Smooth muscle cell (in vitro differentiated cells): Measurements from ENCODE around the gene NTM. TPM values are rescaled to one million over a fixed set of nuclear protein-coding genes. Genes with fewer than 3 reads are reported as not detected.

Source experiments
- DNase-seq: peaks from one replicate; lab custom pipeline; 2025; ENCODE audit not compliant: unreplicated experiment; lab: John Stamatoyannopoulos, UW
- H2AFZ ChIP-seq: fragments of 200-600 bp; sonication (generic); 2 replicates; pipeline ENCODE4 v1.6.0; 2016; ENCODE audit warnings: antibody characterized with exemption, low read depth, mild to moderate bottlenecking
- H3F3A ChIP-seq: fragments of 200-600 bp; sonication (generic); 2 replicates; pipeline ENCODE4 v1.6.0; 2017; ENCODE audit warnings: antibody characterized with exemption, low read depth
- H3K27ac ChIP-seq: fragments of 200-600 bp; sonication (generic); 2 replicates; pipeline ENCODE4 v1.5.1; 2016; ENCODE audit warnings: low read depth, mild to moderate bottlenecking
- H3K27me3 ChIP-seq: fragments of 200-600 bp; sonication (generic); 2 replicates; pipeline ENCODE4 v1.6.1; 2016; ENCODE audit warnings: low read depth, mild to moderate bottlenecking
- H3K36me3 ChIP-seq: fragments of 200-600 bp; sonication (generic); 2 replicates; pipeline ENCODE4 v1.5.1; 2016; ENCODE audit warnings: low read depth
- H3K4me1 ChIP-seq: fragments of 200-600 bp; sonication (generic); 2 replicates; pipeline ENCODE4 v1.5.1; 2016; ENCODE audit warnings: low read depth
- H3K4me2 ChIP-seq: fragments of 200-600 bp; sonication (generic); 2 replicates; pipeline ENCODE4 v1.6.0; 2016; ENCODE audit warnings: mild to moderate bottlenecking
- H3K4me3 ChIP-seq: fragments of 200-600 bp; sonication (generic); 2 replicates; pipeline ENCODE4 v1.5.1; 2016; ENCODE audit warnings: mild to moderate bottlenecking
- H3K79me2 ChIP-seq: fragments of 200-600 bp; sonication (generic); 2 replicates; pipeline ENCODE4 v1.6.0; 2016; ENCODE audit warnings: low read depth, mild to moderate bottlenecking
- H3K9ac ChIP-seq: fragments of 200-600 bp; sonication (generic); 2 replicates; pipeline ENCODE4 v1.6.0; 2016; ENCODE audit warnings: low read depth
- H3K9me3 ChIP-seq: fragments of 200-600 bp; sonication (generic); replicated peaks from 2 replicates; pipeline ENCODE4 v1.5.1; 2016; ENCODE audit warnings: low read depth
- H4K20me1 ChIP-seq: fragments of 200-600 bp; sonication (generic); 2 replicates; pipeline ENCODE4 v1.6.0; 2016; ENCODE audit warnings: low read depth
- WGBS: methylation state at CpG from one replicate; pipeline ENCODE4 v1.1.7; 2016; ENCODE audit warnings: low lambda C conversion rate; 5-methylcytosine and 5-hydroxymethylcytosine counted together
- polyA plus RNA-seq: library from polyadenylated mRNA; unstranded; fragments of >200 nt; fragmentation: Nextera tagmentation; extraction: Ambion mirVana; gene quantifications from 2 replicates; pipeline ENCODE4 v1.2.1, GENCODE V29; 2016
- total RNA-seq: library from RNA; depleted of rRNA; stranded (reverse); fragments of >200 nt; gene quantifications from 2 replicates; pipeline ENCODE4 v1.2.3, GENCODE V29; 2014
- TF ChIP-seq, protein P1 (sequence below): fragments of 200-600 bp; sonication (generic); IDR thresholded peaks from 2 replicates; pipeline ENCODE4 v1.5.1; 2017; ENCODE audit warnings: borderline replicate concordance, mild to moderate bottlenecking, antibody characterized with exemption; ENCODE audit not compliant: insufficient read depth, poor library complexity, severe bottlenecking

Gene NTM
- total and polyA plus RNA-seq, 2 experiments from 2014 or later: 68.9 to 123 TPM

DNA sequence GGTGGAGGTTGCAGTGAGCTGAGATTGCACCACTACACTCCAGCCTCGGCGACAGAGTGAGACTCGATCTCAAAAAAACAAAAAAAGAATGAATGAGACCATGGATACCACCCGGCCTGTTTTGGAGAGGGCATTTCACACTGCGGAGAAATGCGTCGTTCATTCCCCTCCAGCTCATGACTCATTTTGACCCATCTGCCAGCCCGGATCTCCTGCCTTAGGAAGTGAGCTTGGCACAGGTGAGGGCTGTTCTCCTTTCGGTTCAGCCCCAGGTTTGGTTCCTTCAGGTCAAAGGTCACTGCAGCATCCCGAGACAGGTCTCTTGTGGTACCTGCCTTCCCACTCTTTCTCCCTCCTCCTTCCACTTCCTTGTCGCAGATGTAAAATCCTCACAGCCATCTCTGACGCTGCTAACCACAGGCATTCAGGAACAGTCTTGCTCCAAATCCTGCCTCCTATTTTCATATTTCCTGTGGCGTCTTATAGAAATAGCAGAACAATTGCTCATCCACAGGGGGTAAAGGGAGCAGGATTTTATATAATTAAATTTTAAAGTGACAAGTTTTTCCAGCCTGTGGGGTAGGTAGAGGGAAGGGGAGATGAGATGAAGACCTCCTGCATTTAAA, 517.9 kb downstream of the NTM start:
- Histone ChIP-seq H3F3A (peaks cover 5% of the 10 kb centered on the region), H3K4me3 (no peak overlapping the region), H2AFZ (no peak overlapping the region), H3K79me2 (no peaks in the 10 kb centered on the region), H3K4me2 (peak overlapping the region; percentile 75), H3K4me1 (peaks cover 43% of the 10 kb centered on the region), H3K9ac (peak overlapping the region; percentile 95), H4K20me1 (no peaks in the 10 kb centered on the region), H3K36me3 (no peaks in the 10 kb centered on the region), H3K27me3 (no peaks in the 10 kb centered on the region), H3K9me3 (no peaks in the 10 kb centered on the region), H3K27ac (peak overlapping the region; percentile 100)
- DNase-seq: no peak
- WGBS: 43% methylated on average over 13 of the region's 13 CpGs
- TF ChIP-seq, protein P1, sequence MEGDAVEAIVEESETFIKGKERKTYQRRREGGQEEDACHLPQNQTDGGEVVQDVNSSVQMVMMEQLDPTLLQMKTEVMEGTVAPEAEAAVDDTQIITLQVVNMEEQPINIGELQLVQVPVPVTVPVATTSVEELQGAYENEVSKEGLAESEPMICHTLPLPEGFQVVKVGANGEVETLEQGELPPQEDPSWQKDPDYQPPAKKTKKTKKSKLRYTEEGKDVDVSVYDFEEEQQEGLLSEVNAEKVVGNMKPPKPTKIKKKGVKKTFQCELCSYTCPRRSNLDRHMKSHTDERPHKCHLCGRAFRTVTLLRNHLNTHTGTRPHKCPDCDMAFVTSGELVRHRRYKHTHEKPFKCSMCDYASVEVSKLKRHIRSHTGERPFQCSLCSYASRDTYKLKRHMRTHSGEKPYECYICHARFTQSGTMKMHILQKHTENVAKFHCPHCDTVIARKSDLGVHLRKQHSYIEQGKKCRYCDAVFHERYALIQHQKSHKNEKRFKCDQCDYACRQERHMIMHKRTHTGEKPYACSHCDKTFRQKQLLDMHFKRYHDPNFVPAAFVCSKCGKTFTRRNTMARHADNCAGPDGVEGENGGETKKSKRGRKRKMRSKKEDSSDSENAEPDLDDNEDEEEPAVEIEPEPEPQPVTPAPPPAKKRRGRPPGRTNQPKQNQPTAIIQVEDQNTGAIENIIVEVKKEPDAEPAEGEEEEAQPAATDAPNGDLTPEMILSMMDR: no peak

DNA sequence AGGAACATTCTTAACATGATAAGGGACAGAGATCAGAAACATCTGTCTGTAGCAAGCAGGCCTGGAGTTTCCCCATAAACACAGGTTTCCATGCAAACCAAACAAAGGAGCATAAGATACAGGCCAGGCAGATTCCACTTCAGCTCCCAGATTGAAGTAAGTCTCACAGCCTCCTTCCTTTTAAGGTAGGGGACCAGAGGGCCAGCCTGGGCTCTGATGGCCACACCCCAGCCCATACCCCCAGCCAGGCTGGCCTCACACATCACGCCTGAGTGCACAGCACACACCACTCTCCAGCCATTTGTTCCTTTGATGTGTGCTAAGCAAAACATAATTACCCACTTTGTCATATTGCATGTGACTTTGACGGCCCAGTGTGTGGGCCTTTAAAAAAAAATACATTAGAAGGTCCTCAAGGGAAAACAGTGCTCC, 518.7 kb downstream of the NTM start:
- Histone ChIP-seq H3K27me3 (no peaks in the 10 kb centered on the region), H3K79me2 (no peaks in the 10 kb centered on the region), H3K9ac (peak overlapping the region; percentile 95), H3K36me3 (no peaks in the 10 kb centered on the region), H3K9me3 (no peaks in the 10 kb centered on the region), H3K27ac (peak overlapping the region; percentile 100), H3K4me1 (peaks cover 43% of the 10 kb centered on the region), H4K20me1 (no peaks in the 10 kb centered on the region), H2AFZ (no peak overlapping the region), H3K4me3 (no peak overlapping the region), H3K4me2 (peak overlapping the region; percentile 75), H3F3A (peaks cover 5% of the 10 kb centered on the region)
- TF ChIP-seq, protein P1: no peak
- 31% methylated on average over 2 of the region's 2 CpGs for WGBS
- no peak for DNase-seq

- TF ChIP-seq, protein P1: no peak
- Histone ChIP-seq H3K4me1 (peaks cover 43% of the 10 kb centered on the region), H3K79me2 (no peaks in the 10 kb centered on the region), H3K4me2 (peak overlapping the region; percentile 57), H4K20me1 (no peaks in the 10 kb centered on the region), H3K27me3 (no peaks in the 10 kb centered on the region), H3K4me3 (no peak overlapping the region), H3K27ac (peak overlapping the region; percentile 100), H3K36me3 (no peaks in the 10 kb centered on the region), H3F3A (peaks cover 5% of the 10 kb centered on the region), H2AFZ (no peak overlapping the region), H3K9me3 (no peaks in the 10 kb centered on the region), H3K9ac (peak overlapping the region; percentile 95)
- WGBS: 29% methylated on average over 4 of the region's 4 CpGs
- DNase-seq: no peak
These were observed 519.6 kb downstream of the NTM start for GRCh38 chr11:131889760-131890581.
